ENCODE results near the gene ZNF124. TPM values are rescaled to one million over a fixed set of nuclear protein-coding genes. Genes with fewer than 3 reads are reported as not detected.
A peak's percentile ranks its signal among the peaks of the same experiment; 100 is the strongest.
"Not testable (repeated sequence)": the region's sequence is repeated elsewhere in the genome, so short reads cannot be mapped to it uniquely, and the experiment has no call there.

ZNF124 gene
- total RNA-seq, 6 experiments from 2014 or later, result 10.3 to 17.2 (median 14.0) TPM

DNA sequence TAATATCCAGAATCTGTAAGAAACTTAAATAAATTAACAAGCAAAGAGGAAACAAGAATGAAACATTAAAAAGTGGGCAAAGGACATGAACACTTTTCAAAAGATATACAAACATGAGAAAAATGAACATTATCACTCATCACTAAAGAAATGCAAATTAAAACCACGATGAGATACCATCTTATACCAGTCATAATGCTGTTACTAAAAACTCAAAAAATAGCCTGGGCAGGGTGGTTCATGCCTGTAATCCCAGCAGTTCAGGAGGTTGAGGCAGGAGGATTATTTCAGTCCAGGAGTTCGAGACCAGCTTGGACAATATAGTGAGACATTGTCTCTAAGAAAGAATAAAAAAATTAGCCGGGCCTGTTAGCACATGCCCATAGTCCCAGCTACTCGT lies 6.1 kb downstream of the ZNF124 start:
- TF ChIP-seq, protein P1, sequence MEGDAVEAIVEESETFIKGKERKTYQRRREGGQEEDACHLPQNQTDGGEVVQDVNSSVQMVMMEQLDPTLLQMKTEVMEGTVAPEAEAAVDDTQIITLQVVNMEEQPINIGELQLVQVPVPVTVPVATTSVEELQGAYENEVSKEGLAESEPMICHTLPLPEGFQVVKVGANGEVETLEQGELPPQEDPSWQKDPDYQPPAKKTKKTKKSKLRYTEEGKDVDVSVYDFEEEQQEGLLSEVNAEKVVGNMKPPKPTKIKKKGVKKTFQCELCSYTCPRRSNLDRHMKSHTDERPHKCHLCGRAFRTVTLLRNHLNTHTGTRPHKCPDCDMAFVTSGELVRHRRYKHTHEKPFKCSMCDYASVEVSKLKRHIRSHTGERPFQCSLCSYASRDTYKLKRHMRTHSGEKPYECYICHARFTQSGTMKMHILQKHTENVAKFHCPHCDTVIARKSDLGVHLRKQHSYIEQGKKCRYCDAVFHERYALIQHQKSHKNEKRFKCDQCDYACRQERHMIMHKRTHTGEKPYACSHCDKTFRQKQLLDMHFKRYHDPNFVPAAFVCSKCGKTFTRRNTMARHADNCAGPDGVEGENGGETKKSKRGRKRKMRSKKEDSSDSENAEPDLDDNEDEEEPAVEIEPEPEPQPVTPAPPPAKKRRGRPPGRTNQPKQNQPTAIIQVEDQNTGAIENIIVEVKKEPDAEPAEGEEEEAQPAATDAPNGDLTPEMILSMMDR (IDR thresholded peaks at IDR 0.05), result no peak
- Mint-ChIP-seq H3K36me3 (ENCODE audit: low read depth) (peaks cover 80% of the 10 kb centered on the region), H3K9me3 (peaks cover 68% of the 10 kb centered on the region), H3K4me1 (ENCODE audit: low read depth) (peaks cover 6% of the 10 kb centered on the region; the same call in 1 of the 2 replicates), H3K27ac (no peak overlapping the region), H3K27me3 (ENCODE audit: insufficient read depth) (peaks cover 4% of the 10 kb centered on the region; the same call in 1 of the 2 replicates), H3K4me3 (no peak overlapping the region)
- DNase-seq, result peak; percentile 0

DNA sequence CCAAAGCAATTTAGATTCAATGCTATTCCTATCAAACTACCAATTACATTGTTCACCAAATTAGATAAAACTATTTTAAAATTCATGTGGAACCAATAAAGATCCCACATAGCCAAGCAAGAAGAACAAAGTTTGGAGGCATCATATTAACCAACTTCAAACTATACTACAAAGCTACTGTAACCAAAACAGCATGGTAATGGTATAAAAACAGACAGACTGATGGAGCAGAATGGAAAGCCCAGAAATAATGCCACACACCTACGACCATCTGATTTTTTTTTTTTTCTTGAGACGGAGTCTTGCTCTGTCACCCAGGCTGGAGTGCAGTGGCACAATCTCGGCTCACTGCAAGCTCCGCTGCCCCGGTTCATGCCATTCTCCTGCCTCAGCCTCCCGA lies 7.1 kb downstream of the ZNF124 start:
- H3K4me1 Mint-ChIP-seq (ENCODE audit: low read depth), result peaks cover 6% of the 10 kb centered on the region; the same call in 1 of the 2 replicates
- H3K9me3 Mint-ChIP-seq, result peaks cover 72% of the 10 kb centered on the region
- TF ChIP-seq, protein P1 (IDR thresholded peaks at IDR 0.05), result no peak
- no peak overlapping the region for H3K4me3 Mint-ChIP-seq
- no peak overlapping the region for H3K27ac Mint-ChIP-seq
- H3K27me3 Mint-ChIP-seq (ENCODE audit: insufficient read depth), result no peaks in the 10 kb centered on the region
- H3K36me3 Mint-ChIP-seq (ENCODE audit: low read depth), result peaks cover 84% of the 10 kb centered on the region
- no peak for DNase-seq

DNA sequence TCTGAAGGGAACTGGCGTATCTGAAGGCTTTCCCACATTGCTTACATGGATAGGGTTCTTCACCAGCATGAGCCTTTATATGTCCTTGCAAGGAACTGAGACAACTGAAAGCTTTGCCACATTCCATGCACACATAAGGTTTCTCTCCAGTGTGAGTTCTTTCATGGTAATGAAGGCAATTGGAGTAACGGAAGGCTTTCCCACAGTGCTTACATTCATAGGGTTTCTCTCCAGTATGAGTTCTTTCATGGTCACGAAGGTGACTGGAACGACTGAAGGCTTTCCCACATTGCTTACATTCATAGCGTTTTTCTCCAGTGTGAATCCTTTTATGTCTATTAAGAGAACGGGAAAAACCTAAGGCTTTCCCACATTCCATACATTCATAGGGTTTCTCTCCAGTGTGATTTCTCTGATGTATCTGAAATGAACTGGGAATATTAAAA lies 15.0 kb downstream of the ZNF124 start:
- Mint-ChIP-seq H3K4me3 (no peak overlapping the region), H3K27ac (no peak overlapping the region), H3K36me3 (ENCODE audit: low read depth) (peaks cover 89% of the 10 kb centered on the region), H3K9me3 (peaks cover 93% of the 10 kb centered on the region), H3K27me3 (ENCODE audit: insufficient read depth) (peaks cover 3% of the 10 kb centered on the region; the same call in 1 of the 2 replicates), H3K4me1 (ENCODE audit: low read depth) (no peaks in the 10 kb centered on the region)
- DNase-seq, result no peak
- TF ChIP-seq, protein P1 (IDR thresholded peaks at IDR 0.05), result no peak

DNA sequence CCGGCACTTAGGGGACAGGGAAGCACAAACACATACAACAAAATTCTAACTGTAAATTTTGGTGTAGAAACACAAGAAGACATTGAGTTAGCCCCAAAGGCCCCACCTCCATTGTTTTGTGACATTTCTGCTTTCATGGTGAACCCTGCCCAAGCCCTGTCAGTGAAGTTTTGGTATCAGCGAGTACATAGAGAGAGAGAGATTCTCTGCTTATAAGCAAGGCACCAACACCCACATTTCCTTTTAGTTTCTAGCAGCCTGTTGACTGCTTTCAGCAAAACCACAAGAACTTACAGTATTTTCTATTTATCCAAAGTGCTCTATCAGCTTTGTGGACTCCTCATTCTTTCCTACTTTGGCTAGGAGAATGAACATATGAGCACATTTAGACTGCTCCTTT lies 24.0 kb downstream of the ZNF124 start:
- peaks cover 77% of the 10 kb centered on the region for H3K36me3 Mint-ChIP-seq (ENCODE audit: low read depth)
- H3K4me3 Mint-ChIP-seq, result no peak overlapping the region

DNA sequence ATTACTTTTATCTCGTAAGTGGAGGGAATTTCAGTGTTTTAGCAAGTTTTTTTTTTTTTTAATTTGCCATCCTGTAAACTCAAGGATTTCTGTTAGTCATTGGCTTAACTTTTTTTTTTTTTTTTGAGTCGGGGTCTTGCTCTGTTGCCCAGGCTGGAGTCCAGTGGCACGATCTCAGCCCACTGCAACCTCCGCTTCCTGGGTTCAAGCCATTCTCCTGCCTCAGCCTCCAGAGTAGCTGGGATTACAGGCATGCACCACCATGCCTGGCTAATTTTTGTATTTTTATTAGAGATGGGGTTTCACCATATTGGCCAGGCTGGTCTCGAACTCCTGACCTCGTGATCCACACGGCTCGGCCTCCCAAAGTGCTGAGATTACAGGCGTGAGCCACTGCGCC lies 24.7 kb downstream of the ZNF124 start:
- DNase-seq; H3K27ac Mint-ChIP-seq; H3K27me3 Mint-ChIP-seq (ENCODE audit: insufficient read depth); H3K4me1 Mint-ChIP-seq (ENCODE audit: low read depth); H3K4me3 Mint-ChIP-seq: not testable (repeated sequence)
- Mint-ChIP-seq H3K36me3 (ENCODE audit: low read depth) (peaks cover 77% of the 10 kb centered on the region), H3K9me3 (peaks cover 67% of the 10 kb centered on the region)

More for the DNA sequence above, 24.0 kb downstream of the ZNF124 start:
- no peak overlapping the region for H3K27ac Mint-ChIP-seq
- no peak for DNase-seq
- H3K27me3 Mint-ChIP-seq (ENCODE audit: insufficient read depth), result no peaks in the 10 kb centered on the region; the same call in 1 of the 2 replicates
- TF ChIP-seq, protein P1 (IDR thresholded peaks at IDR 0.05), result no peak
- H3K9me3 Mint-ChIP-seq, result peaks cover 71% of the 10 kb centered on the region
- no peaks in the 10 kb centered on the region for H3K4me1 Mint-ChIP-seq (ENCODE audit: low read depth)

DNA sequence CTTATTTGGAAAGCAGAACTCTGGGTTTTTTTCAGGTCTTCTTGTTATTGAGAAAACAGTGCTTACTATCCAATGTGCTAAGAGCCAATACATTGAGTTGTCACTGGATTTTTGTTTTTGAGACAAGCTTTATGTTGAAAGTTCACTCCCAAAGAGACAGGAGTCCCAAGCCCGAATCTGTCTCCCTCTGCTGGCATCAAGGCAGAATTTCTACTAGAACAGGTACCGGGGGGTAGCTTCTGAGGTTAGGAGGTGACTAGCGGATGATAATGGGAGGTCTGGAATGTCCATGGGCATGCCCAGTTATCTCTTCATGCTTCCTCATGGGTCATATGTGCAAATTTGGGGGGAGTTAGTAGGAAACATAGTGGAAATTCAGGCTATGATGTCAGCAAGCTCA lies 25.1 kb downstream of the ZNF124 start:
- H3K4me1 Mint-ChIP-seq (ENCODE audit: low read depth), result no peaks in the 10 kb centered on the region
- peaks cover 66% of the 10 kb centered on the region for H3K9me3 Mint-ChIP-seq
- no peak for DNase-seq
- TF ChIP-seq, protein P1 (IDR thresholded peaks at IDR 0.05), result peak; percentile 23; the same call in 1 of the 2 replicates
- peaks cover 76% of the 10 kb centered on the region for H3K36me3 Mint-ChIP-seq (ENCODE audit: low read depth)
- H3K27ac Mint-ChIP-seq, result no peak overlapping the region
- H3K27me3 Mint-ChIP-seq (ENCODE audit: insufficient read depth), result no peaks in the 10 kb centered on the region; the same call in 1 of the 2 replicates
- no peak overlapping the region for H3K4me3 Mint-ChIP-seq
